Activated CD4-positive, CD25-positive, alpha-beta regulatory T cell treated with anti-CD3 and anti-CD28 coated beads, Interleukin-2, amount 50 U/mL, for 16 hours (primary cell): ENCODE results near the gene DLK2.
"Not testable (repeated sequence)": the region's sequence is repeated elsewhere in the genome, so short reads cannot be mapped to it uniquely, and the experiment has no call there.

Experiments used
- DNase-seq: peaks from one replicate; pipeline ENCODE4 v3.0.0-alpha.2; 2020; ENCODE audit warnings: low read depth, low spot score

The DLK2 gene

DNA sequence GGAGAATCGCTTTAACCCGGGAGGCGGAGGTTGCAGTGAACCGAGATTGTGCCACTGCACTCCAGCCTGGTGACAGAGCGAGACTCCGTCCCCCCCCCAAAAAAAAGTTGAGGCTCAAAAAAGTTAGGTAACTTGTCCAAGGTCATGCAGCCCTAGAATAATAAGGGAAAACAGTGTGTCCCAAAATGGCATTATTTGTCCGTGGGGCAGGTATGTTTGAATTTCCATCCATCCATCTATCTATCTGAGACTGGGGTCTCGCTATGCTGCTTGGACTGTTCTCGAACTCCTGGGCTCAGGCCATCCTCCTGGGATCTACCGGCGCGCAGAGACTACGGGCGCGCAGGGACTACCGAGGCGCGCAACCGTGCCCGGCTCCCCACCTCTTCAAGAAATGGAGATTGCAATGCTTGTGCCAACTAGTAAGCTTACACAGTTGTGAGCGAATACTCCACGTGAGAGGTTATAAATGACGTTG is 28.4 kb downstream of the DLK2 start:
- no peak for DNase-seq

- not testable (repeated sequence) for DNase-seq
Measured at GRCh38 chr6:43425083-43425482, 30.3 kb downstream of the DLK2 start.

- DNase-seq, result no peak
Measured at GRCh38 chr6:43421831-43422230, 33.5 kb downstream of the DLK2 start.

- DNase-seq, result no peak
Measured at GRCh38 chr6:43420012-43420709, 35.2 kb downstream of the DLK2 start.

DNA sequence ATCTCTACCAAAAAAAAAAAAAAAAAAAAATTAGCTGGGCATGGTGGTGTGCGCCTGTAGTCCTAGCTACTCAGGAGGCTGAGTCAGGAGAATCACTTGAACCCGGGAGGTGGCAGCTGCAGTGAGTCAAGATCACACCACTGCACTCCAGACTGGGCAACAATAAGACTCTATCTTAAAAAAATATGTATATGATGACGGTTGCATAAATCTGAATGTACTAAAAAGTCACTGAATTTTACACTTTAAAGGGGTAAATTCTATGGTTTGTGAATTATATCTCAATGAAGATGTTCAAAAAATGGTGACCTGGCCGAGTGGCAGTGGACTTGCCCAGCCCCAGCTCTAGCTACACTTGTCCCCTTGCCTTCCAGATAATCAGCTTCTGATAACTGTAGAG is 38.4 kb downstream of the DLK2 start:
- no peak for DNase-seq

DNA sequence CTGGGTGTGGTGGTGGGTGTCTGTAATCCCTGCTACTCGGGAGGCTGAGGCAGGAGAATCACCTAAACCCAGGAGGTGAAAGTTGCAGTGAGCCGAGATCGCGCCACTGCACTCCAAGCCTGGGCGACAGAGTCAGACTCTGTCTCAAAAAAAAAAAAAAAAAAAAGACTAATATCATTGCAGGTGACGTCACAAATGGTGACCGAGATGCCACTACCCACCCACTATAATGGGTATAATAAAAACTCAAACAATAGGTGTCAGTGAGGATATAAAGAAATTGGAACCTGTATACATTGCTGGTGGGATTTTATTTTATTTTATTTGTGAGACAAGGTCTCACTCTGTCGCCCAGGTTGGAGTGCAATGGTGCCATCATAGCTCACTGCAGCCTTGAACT is 40.1 kb downstream of the DLK2 start:
- not testable (repeated sequence) for DNase-seq

- DNase-seq, result no peak
Measured at GRCh38 chr6:43413002-43413401, 42.3 kb downstream of the DLK2 start.

GRCh38 chr6:43412541-43412940 is 42.8 kb downstream of the DLK2 start:
- no peak for DNase-seq

GRCh38 chr6:43410776-43411175 is 44.6 kb downstream of the DLK2 start:
- DNase-seq, result not testable (repeated sequence)

GRCh38 chr6:43408259-43408658 is 47.1 kb downstream of the DLK2 start:
- no peak for DNase-seq

- no peak for DNase-seq
Measured at GRCh38 chr6:43407296-43407695, 48.1 kb downstream of the DLK2 start.

GRCh38 chr6:43405354-43405753 is 50.0 kb downstream of the DLK2 start:
- DNase-seq, result no peak

DNA sequence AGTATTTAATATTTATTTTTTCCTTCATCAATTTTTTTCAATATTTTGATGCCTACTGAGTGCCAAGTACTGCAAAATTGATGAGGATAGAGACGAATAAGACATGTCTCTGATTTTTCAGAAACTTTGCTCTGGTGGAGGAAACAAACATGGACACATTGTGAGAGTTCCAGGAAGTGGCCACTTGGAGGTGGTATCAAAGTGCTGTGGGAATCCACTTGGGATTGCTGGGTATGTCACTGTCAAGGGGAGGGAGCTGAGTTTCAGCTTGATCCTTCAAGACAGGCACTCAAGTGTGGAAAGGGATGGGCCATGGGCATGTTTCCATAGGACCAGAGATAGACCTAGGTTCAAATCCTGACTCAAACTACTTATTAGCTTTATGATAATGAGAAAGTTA is 52.5 kb downstream of the DLK2 start:
- DNase-seq, result no peak

DNA sequence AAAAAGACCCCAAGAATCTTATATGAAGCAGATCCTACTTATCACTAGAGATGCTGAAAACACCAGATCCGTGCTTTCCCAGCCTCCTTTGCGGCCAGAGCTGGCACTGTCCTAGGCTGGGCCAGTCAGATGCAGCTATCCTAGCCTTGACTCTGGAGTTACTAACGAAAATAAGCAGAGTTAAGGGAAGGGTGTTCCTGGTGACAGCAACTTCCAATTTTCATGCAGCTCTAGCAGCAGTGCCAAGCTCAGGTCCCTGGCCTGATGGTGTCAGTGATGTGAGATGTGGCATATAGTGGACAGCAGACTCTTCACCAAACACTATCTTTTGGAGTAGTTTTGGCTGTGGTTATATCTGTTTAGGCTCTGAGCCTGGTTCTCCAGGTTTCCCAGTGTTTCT is 53.6 kb downstream of the DLK2 start:
- no peak for DNase-seq
